Upper lobe of left lung (tissue), 4 donors: Measurements from ENCODE around the gene BRIP1.
"Not testable (repeated sequence)": the region's sequence is repeated elsewhere in the genome, so short reads cannot be mapped to it uniquely, and the experiment has no call there.

Source experiments
- CTCF ChIP-seq, 6 experiments: fragments of 450-650 bp in 4 of 6; fragments of 200-600 bp in 2 of 6; sonication (generic) in 2 of 6; IDR thresholded peaks; one replicate each; pipeline ENCODE4 v1.5.1; 2016 to 2019; ENCODE audit warnings: antibody characterized with exemption in 6 of 6
- POLR2A ChIP-seq, 4 donors: fragments of 450-650 bp; IDR thresholded peaks; one replicate each; pipeline ENCODE4 v1.5.1; 2016 to 2017; ENCODE audit warnings: antibody characterized with exemption in 4 of 4, mild to moderate bottlenecking in 2 of 4
- POLR2AphosphoS5 ChIP-seq, 2 donors: sonication (generic); formaldehyde crosslinking; IDR thresholded peaks; one replicate each; pipeline ENCODE4 v1.5.1; 2017; ENCODE audit warnings: antibody characterized with exemption in 2 of 2

- TF ChIP-seq CTCF, POLR2AphosphoS5, POLR2A (IDR thresholded peaks at IDR 0.05): not testable (repeated sequence)
Measured at GRCh38 chr17:61887733-61888132, 24.4 kb upstream of the BRIP1 start.
